ENCODE results near the gene LRRC8B.

GRCh38 chr1:89512996-89513720 is 11.5 kb upstream of the LRRC8B start:
- TF ChIP-seq RAD21 (IDR thresholded peaks at IDR 0.05; ENCODE audit: low read depth) (no peak), MAX (IDR thresholded peaks at IDR 0.05) (no peak), TAF1 (IDR thresholded peaks at IDR 0.05; ENCODE audit: low read depth) (no peak), REST (IDR thresholded peaks at IDR 0.05; ENCODE audit: low read depth) (no peak), NFIC (IDR thresholded peaks at IDR 0.05) (no peak), ZBTB7A (IDR thresholded peaks at IDR 0.05; ENCODE audit: low read depth) (no peak), EGR1 (IDR thresholded peaks at IDR 0.05) (no peak)
